ENCODE measurements around the gene C9orf152. TPM values are rescaled to one million over a fixed set of nuclear protein-coding genes. Genes with fewer than 3 reads are reported as not detected.
A peak's percentile ranks its signal among the peaks of the same experiment; 100 is the strongest.

The C9orf152 gene
- total and polyA plus RNA-seq, 8 donors = 6.7 to 19.5 (median 10.6) TPM

DNA sequence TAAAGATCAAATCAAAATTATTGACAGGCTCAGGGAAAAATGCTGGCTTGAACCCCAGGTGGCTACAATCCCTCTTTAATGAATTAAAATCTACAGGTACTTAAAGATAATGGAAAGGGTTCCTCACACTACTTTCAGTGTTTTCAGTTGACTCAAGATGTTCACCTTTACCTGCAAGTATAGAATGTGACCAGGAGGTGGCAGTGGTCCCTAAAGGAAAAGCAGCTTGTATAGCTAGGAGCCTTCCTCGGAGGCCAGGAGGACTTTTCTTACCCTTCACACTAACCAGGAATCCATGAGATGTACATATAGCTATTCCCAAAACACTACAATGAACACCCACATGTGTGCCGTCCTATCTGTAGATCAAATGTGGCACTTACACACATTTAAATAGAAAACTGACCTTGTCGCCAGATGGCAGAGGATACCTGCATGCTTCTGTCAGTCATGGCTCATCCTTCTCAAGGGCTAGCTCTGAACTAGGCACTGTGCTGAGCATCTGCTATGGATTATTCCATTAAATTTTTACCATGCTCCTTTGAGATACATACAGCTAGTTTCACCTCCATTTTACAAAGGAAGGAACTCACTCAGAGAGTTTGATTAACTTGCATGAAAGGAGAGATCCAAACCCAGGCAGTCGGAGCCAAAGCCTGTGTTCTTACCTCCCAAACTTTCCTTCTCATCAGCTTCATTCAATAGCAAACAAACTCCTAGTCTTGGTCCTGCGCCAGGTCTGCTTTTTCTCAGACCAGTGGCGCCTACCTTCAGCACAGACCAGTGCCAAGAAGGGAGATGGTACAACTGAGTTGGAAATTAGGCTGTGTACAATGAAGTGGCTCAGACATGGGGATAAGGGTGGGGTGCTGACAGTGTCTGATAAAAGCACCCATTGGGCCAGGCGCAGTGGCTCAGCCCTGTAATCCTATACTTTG is 24.5 kb downstream of the C9orf152 start:
- TF ChIP-seq, protein P1, sequence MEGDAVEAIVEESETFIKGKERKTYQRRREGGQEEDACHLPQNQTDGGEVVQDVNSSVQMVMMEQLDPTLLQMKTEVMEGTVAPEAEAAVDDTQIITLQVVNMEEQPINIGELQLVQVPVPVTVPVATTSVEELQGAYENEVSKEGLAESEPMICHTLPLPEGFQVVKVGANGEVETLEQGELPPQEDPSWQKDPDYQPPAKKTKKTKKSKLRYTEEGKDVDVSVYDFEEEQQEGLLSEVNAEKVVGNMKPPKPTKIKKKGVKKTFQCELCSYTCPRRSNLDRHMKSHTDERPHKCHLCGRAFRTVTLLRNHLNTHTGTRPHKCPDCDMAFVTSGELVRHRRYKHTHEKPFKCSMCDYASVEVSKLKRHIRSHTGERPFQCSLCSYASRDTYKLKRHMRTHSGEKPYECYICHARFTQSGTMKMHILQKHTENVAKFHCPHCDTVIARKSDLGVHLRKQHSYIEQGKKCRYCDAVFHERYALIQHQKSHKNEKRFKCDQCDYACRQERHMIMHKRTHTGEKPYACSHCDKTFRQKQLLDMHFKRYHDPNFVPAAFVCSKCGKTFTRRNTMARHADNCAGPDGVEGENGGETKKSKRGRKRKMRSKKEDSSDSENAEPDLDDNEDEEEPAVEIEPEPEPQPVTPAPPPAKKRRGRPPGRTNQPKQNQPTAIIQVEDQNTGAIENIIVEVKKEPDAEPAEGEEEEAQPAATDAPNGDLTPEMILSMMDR (IDR thresholded peaks at IDR 0.05) = peak; percentile 59 to 77
- intact Hi-C loops (cut with DNase I) = no loop called here
- Histone ChIP-seq H3K9me3 (no peaks in the 10 kb centered on the region), H3K27me3 (no peaks in the 10 kb centered on the region), H3K27ac (no peak overlapping the region), H3K4me1 (peaks cover 7 to 11% of the 10 kb centered on the region in 2 donors), H3K4me3 (no peak overlapping the region), H3K36me3 (no peaks in the 10 kb centered on the region)
- DNase-seq (peak in 3 of 4 donors; percentile 51 to 76 (median 53)), ATAC-seq (peak; percentile 89)

DNA sequence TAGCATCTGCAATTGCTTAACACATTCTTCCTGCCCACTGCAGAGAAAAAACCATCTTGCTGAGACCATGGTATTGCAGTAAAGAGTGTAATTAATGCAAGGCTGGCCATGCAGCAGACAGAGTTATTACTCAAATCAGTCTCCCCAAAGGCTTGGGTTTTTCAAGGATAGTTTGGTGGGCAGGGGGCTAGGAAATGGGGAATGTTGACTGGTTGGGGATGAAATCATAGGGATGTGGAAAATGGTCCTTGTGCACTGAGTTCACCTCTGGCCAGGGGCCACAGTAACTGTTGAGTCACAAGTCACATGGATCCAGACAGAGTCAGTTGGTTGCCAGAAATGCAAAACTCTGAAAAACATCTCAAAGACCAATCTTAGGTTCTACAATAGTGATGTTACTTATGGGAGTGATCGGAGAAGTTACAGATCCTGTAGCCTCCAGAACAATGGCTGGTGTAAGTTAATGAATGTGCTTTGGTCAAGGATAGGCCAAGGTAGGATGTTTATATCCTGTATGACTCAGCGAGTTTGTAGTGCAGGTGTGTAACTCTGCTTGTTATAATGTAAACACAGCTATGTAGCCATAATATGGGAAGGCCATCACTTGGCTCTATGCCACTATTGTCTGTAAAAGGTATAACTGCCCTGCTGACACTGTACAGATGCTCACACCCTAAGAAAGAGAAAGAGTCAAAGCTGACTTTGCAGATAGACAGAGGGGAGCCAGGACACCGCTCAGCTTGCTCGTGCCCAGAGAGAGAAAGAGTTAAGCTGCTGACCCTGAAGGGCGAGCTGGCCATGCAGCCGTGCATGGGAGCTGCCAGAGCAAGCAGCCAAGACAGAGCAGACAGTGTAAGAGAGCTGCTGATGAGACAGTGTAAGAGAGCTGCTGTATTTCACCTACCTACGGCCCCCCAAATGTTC is 27.2 kb downstream of the C9orf152 start:
- TF ChIP-seq, protein P1 (IDR thresholded peaks at IDR 0.05) = no peak
- DNase-seq = no peak
- H3K4me3 ChIP-seq = no peak overlapping the region
- intact Hi-C loops (cut with DNase I) = no loop called here
- no peaks in the 10 kb centered on the region for H3K27me3 ChIP-seq
- H3K27ac ChIP-seq = no peak overlapping the region
- no peaks in the 10 kb centered on the region for H3K9me3 ChIP-seq
- no peaks in the 10 kb centered on the region for H3K4me1 ChIP-seq
- H3K36me3 ChIP-seq = no peaks in the 10 kb centered on the region
- peak; percentile 26 for ATAC-seq

DNA sequence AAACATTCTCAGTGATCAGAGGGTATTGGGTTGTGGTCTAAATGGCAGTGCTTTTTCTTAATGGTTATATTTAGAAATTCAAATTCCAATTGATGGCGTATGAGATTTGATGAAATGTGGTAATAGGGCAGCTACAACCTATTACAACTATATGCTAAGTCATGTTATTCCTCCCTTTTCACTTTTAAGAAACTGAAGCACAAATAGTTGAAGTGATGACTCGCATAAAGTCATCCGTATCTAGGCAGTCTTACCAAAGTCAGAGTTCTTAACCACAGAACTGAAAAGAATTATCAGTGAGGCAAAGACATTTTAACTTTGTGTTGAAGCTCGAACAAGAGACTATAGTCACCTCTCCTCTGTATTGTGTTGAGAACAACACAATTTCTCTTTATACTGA is 28.2 kb downstream of the C9orf152 start:
- H3K36me3 ChIP-seq = no peaks in the 10 kb centered on the region
- H3K27ac ChIP-seq = no peak overlapping the region
- no peak for DNase-seq
- no peaks in the 10 kb centered on the region for H3K9me3 ChIP-seq
- ATAC-seq = peak; percentile 35
- H3K4me3 ChIP-seq = no peak overlapping the region
- TF ChIP-seq, protein P1 (IDR thresholded peaks at IDR 0.05) = no peak
- H3K4me1 ChIP-seq = no peaks in the 10 kb centered on the region
- intact Hi-C loops (cut with DNase I) = no loop called here
- H3K27me3 ChIP-seq = no peaks in the 10 kb centered on the region

DNA sequence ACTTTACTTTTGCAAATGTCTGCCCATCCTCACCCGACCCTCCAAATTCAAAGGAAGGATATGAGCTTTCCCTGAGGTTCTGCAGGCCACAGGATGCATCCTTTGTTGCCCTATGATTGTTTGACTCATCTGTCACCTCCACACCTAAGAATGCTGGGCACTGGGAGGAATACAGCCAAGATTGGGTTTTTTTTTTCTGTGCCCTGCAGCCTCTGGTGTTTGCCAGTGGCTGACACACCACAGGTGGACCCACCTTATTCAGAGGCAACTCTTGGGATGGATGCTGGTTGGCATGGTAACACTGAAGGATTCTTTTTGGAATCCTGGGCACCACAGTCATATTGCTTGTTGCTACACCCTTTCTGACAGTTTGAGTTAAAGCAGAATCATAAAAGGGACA is 29.7 kb downstream of the C9orf152 start:
- no peaks in the 10 kb centered on the region for H3K4me1 ChIP-seq
- intact Hi-C loops (cut with DNase I) = no loop called here
- DNase-seq = no peak
- H3K27ac ChIP-seq = no peak overlapping the region
- H3K36me3 ChIP-seq = no peaks in the 10 kb centered on the region
- ATAC-seq = no peak
- H3K27me3 ChIP-seq = no peaks in the 10 kb centered on the region
- no peak overlapping the region for H3K4me3 ChIP-seq
- TF ChIP-seq, protein P1 (IDR thresholded peaks at IDR 0.05) = no peak
- H3K9me3 ChIP-seq = no peaks in the 10 kb centered on the region

Measured in left lung (tissue), 10 donors.